ENCODE measurements around the gene FAXC. TPM values are rescaled to one million over a fixed set of nuclear protein-coding genes. Genes with fewer than 3 reads are reported as not detected.

Gene FAXC
- total RNA-seq: 0.20 and 2.5 TPM in 2 replicates

DNA sequence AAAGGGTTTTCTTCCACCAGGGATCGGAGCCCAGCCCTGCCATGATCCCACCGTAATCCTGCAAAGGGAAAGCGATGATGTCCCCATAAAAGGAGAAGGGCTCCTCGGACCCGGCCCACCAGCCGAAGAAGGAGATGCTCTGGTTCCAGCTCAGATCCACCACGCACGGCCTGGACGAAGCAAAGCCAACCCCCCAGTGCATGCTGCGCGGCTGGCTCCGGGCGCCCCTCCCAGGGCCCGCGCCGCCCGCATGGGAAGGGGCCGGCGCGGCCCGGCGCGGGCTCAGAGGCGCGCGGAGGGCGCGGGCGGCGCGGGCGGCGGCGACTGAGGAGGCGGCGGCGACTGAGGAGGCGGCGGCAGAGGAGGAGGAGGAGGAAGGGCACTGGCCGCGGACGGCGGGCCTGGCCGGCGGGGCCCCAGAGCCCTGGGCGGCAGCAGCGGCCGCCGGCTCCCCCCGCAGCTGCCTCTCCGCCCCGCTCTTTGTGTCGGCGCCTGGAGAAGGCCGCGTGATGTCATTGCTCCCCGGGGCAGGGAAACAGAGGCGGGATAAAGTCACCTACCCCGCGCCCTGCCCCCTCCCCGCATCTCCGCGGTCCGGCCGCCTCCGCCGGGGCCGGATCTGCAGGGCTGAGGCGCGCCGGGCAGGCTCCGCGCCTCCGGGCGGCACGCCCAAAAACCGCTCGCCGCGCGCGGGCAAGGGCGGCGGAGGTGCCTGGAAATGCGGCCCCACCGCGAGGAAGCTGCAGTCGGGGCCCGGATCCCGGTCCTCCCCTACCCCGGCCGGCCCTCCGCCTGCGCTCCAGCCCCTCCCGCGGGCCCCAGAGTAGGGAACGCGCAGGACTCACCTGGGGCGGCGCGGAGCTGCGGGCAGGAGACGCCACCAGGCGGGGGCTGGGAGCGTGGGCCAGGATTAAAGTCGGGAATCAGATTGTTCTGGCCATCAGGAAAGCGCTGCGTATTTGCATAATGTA lies at the start of gene FAXC:
Gene FAXC, minus strand, starts transcription at position 504 of the 971 bp plus-strand sequence. Its CDS starts 302 bp downstream, at position 202.

DNA sequence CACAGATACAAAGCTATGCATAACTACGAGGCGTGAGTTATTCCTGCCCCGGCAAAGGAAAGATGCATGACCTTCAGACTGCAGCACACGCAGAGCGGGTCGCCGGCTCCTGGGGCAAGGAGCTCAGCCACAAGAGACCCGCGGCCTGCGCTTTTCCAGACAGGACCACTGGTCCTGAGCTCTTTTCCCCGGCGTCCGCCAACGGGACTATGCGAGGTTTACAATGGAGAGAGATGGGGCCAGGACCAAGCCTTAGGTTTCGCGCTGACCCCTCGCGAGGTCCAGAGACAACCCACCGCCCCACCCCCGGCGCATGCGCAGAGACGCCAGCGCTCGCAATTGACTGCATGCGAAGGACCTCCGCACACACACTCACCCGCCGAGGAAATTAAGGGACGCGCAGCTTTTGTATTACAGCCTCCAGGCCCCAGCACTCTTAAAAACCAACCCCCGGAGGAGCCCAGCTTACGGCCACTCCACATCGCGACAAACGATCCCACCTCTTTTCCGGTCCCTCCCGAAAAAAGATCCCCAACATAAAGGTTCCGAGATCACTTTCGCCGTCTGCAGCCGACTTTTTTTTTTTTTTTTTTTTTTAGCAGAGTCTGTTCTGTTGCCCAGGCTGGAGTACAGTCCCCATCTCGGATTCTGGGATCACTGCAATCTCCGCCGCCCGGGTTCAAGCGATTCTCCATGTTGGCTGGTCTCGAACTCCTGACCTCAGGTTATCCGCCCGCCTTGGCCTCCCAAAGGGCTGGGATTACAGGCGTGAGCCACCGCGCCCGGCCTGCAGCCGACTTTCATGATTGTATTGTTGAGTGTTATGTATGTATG lies 44.4 kb upstream of the FAXC start, which contains the start of gene COQ3:
Gene COQ3, minus strand, starts transcription at position 498 of the 834 bp plus-strand sequence. Its CDS starts 16 bp downstream, at position 482.

Other genes with a start within 250 kb of the FAXC start
- gene COQ3, start 44.5 kb upstream of the FAXC start, total RNA-seq: 4.4 and 10.5 TPM in 2 replicates
- gene PNISR, start 75.6 kb upstream of the FAXC start, total RNA-seq: 18.4 and 20.1 TPM in 2 replicates
- 8.7 and 12.1 TPM in 2 replicates for gene USP45, start 165.7 kb upstream of the FAXC start, total RNA-seq
- 45.9 and 53.9 TPM in 2 replicates for gene CCNC, start 219.0 kb upstream of the FAXC start, total RNA-seq

All from mammary microvascular endothelial cell (primary cell).